ENCODE results near the gene PCDHGA7. TPM values are rescaled to one million over a fixed set of nuclear protein-coding genes. Genes with fewer than 3 reads are reported as not detected.
"Not testable (repeated sequence)": the region's sequence is repeated elsewhere in the genome, so short reads cannot be mapped to it uniquely, and the experiment has no call there.

Gene PCDHGA7
- total RNA-seq, 6 experiments from 2014 or later, result 0.37 to 0.99 (median 0.76) TPM

- no peaks in the 10 kb centered on the region for H3K36me3 ChIP-seq
- H3K4me3 ChIP-seq, result peak within 1 kb of the TSS; percentile 26 to 56 (median 45)
- DNase-seq (peak in 2 of 3 donors; percentile 62 to 70), ATAC-seq (peak; percentile 79 to 86 (median 85))
- H3K27ac ChIP-seq, result peak within 1 kb of the TSS in 2 of 3 donors; percentile 4 to 30
- no peaks in the 10 kb centered on the region for H3K4me1 ChIP-seq
- peaks cover 0 to 16% (median 5%) of the 10 kb centered on the region in 4 donors for H3K9me3 ChIP-seq
- 9% methylated on average over 26 of the region's 31 CpGs for WGBS (ENCODE audit: insufficient coverage, low coverage, low lambda C conversion rate, missing lambda C conversion rate)
- no peaks in the 10 kb centered on the region for H3K27me3 ChIP-seq
- TF ChIP-seq POLR2A (IDR thresholded peaks at IDR 0.05) (no peak), CTCF (IDR thresholded peaks at IDR 0.05) (peak; percentile 46 to 62 (median 52))
- intact Hi-C loops (cut with DNase I), result loop anchor here in 1 of 2 donors (10.0 kb wide), 1 partner anchor 168 kb away; the partner anchor contains the start of gene PCDHB15
Observed at GRCh38 chr5:141412854-141413539, 30.5 kb downstream of the PCDHGA7 start, which contains the start of gene PCDHGA10. Gene PCDHGA10, plus strand, starts transcription at chr5:141412987. Its CDS starts 189 bp downstream, at chr5:141413176.

- H3K27ac ChIP-seq, result peak overlapping the region in 1 of 3 donors; percentile 30
- H3K36me3 ChIP-seq, result no peaks in the 10 kb centered on the region
- H3K9me3 ChIP-seq, result peaks cover 0 to 22% (median 6%) of the 10 kb centered on the region in 4 donors
- H3K4me1 ChIP-seq, result no peaks in the 10 kb centered on the region
- WGBS (ENCODE audit: insufficient coverage, low coverage, low lambda C conversion rate, missing lambda C conversion rate), result 17% methylated on average over 20 of the region's 25 CpGs
- intact Hi-C loops (cut with DNase I), result loop anchor here in 1 of 2 donors (10.0 kb wide), 1 partner anchor 169 kb away; the partner anchor contains the start of gene PCDHB15
- peak in 2 of 3 donors; percentile 41 to 49 for DNase-seq
- no peaks in the 10 kb centered on the region for H3K27me3 ChIP-seq
- H3K4me3 ChIP-seq, result peak overlapping the region; percentile 26 to 56 (median 45)
- no peak for TF ChIP-seq CTCF (IDR thresholded peaks at IDR 0.05)
- peak; percentile 10 for TF ChIP-seq POLR2A (IDR thresholded peaks at IDR 0.05)
- peak; percentile 39 to 72 (median 52) for ATAC-seq
Observed at GRCh38 chr5:141413540-141414069, 31.1 kb downstream of the PCDHGA7 start.

- not testable (repeated sequence) for ATAC-seq, H3K27ac ChIP-seq, H3K36me3 ChIP-seq, H3K4me3 ChIP-seq, DNase-seq, H3K27me3 ChIP-seq, H3K4me1 ChIP-seq
- intact Hi-C loops (cut with DNase I), result loop anchor here in 1 of 2 donors (10.0 kb wide), 1 partner anchor 170 kb away; the partner anchor contains the start of gene PCDHB15
- 38% methylated on average over 3 of the region's 46 CpGs for WGBS (ENCODE audit: insufficient coverage, low coverage, low lambda C conversion rate, missing lambda C conversion rate)
- peaks cover 0 to 23% (median 11%) of the 10 kb centered on the region in 4 donors for H3K9me3 ChIP-seq
Observed at GRCh38 chr5:141414548-141415274, 32.2 kb downstream of the PCDHGA7 start.

- ATAC-seq, H3K36me3 ChIP-seq, H3K27ac ChIP-seq, H3K4me1 ChIP-seq, H3K4me3 ChIP-seq, H3K27me3 ChIP-seq: not testable (repeated sequence)
- DNase-seq, result peak in 1 of 3 donors; percentile 27
- peaks cover 0 to 22% (median 13%) of the 10 kb centered on the region in 4 donors for H3K9me3 ChIP-seq
- intact Hi-C loops (cut with DNase I), result loop anchor here in 1 of 2 donors (10.0 kb wide), 1 partner anchor 170 kb away; the partner anchor contains the start of gene PCDHB15
- 50% methylated on average over 5 of the region's 24 CpGs for WGBS (ENCODE audit: insufficient coverage, low coverage, low lambda C conversion rate, missing lambda C conversion rate)
Observed at GRCh38 chr5:141415275-141415618, 32.7 kb downstream of the PCDHGA7 start.

- peak; percentile 39 to 56 (median 45) for TF ChIP-seq CTCF (IDR thresholded peaks at IDR 0.05)
- ATAC-seq, result peak; percentile 80 to 90 (median 86)
Observed at GRCh38 chr5:141417494-141418172, 35.1 kb downstream of the PCDHGA7 start, which contains the start of gene PCDHGB7. Gene PCDHGB7, plus strand, starts transcription at chr5:141417677. Its CDS starts 183 bp downstream, at chr5:141417860.

More at GRCh38 chr5:141417494-141418172, 35.1 kb downstream of the PCDHGA7 start, which contains the start of gene PCDHGB7:
- H3K4me1 ChIP-seq, H3K27me3 ChIP-seq, H3K36me3 ChIP-seq, H3K27ac ChIP-seq: not testable (repeated sequence)
- H3K4me3 ChIP-seq, result peak within 1 kb of the TSS in 2 of 3 donors; percentile 23 to 43
- WGBS (ENCODE audit: insufficient coverage, low coverage, low lambda C conversion rate, missing lambda C conversion rate), result 17% methylated on average over 27 of the region's 47 CpGs
- intact Hi-C loops (cut with DNase I), result loop anchor here in 1 of 2 donors (10.0 kb wide), 1 partner anchor 173 kb away; the partner anchor contains the start of gene PCDHB15
- peaks cover 0 to 32% (median 18%) of the 10 kb centered on the region in 4 donors for H3K9me3 ChIP-seq
- DNase-seq, result peak in 2 of 3 donors; percentile 56 to 80

All from right lobe of liver (tissue), 6 donors.